Mucosa of descending colon (tissue), 3 donors: Measurements from ENCODE around the gene SLC16A3. TPM values are rescaled to one million over a fixed set of nuclear protein-coding genes. Genes with fewer than 3 reads are reported as not detected.

Source experiments
- ATAC-seq: fragments of 200-7000 bp; cut with Tn5 transposase; one replicate; pipeline ENCODE4 v1.9.1; 2020; ENCODE audit warnings: mild to moderate bottlenecking, moderate library complexity
- DNase-seq, 3 donors: peaks; one replicate each; pipeline ENCODE4 v3.0.0-alpha.2; 2020
- H3K36me3 ChIP-seq: fragments of 200-600 bp; one replicate; pipeline ENCODE4 v1.8.0; 2021; ENCODE audit warnings: low read depth, mild to moderate bottlenecking
- H3K4me1 ChIP-seq: fragments of 200-600 bp; one replicate; pipeline ENCODE4 v1.8.0; 2021; ENCODE audit warnings: low read depth, mild to moderate bottlenecking
- H3K4me3 ChIP-seq: fragments of 200-600 bp; one replicate; pipeline ENCODE4 v1.8.0; 2021; ENCODE audit warnings: mild to moderate bottlenecking
- H3K9me3 ChIP-seq: fragments of 200-600 bp; one replicate; pipeline ENCODE4 v1.8.0; 2021; ENCODE audit warnings: mild to moderate bottlenecking
- CTCF ChIP-seq: fragments of 200-600 bp; IDR thresholded peaks from one replicate; pipeline ENCODE4 v1.8.0; 2022; ENCODE audit warnings: antibody characterized with exemption, mild to moderate bottlenecking
- intact Hi-C, 2 donors: fragments of 100-400 bp; cut with DNase I in 1 of 2; cut with micrococcal nuclease in 1 of 2; formaldehyde crosslinking; loops; one replicate each; pipeline versions ENCODE4 v1.11.0 to v1.11.1; 2022; cut with DNase I, micrococcal nuclease
- total RNA-seq, 3 donors: library from RNA; stranded (reverse); fragmentation: NEBNext Ultra II Directional in 2 of 3; extraction: Animal tissue kit (Norgen Biotek cat#: 25700) in 2 of 3; gene quantifications; one replicate each; pipeline versions ENCODE4 v1.2.1 to v1.2.4, GENCODE V29; 2021 to 2023
- donor health status: DM: no; HTN: no; CAD: no; lungs with moderate emphysema.
- donor health status: DM: no; HTN: no; CAD: no.
- donor health status: DM: no; HTN: yes; CAD: no.

The SLC16A3 gene
- total RNA-seq, 3 donors from 2014 or later: 41.0 to 150 (median 104) TPM

GRCh38 chr17:82239401-82239925 lies 10.6 kb downstream of the SLC16A3 start:
- peaks cover 7% of the 10 kb centered on the region for H3K36me3 ChIP-seq
- H3K4me3 ChIP-seq: no peak overlapping the region
- H3K4me1 ChIP-seq: peaks cover 67% of the 10 kb centered on the region
- DNase-seq: peak in 1 of 3 donors; percentile 49
- no peak for ATAC-seq
- intact Hi-C loops: loop anchor here in 1 of 2 donors (10.0 kb wide), 1 partner anchor 85 kb away; no protein-coding TSS in a partner anchor
- TF ChIP-seq CTCF: no peak
- H3K9me3 ChIP-seq: no peaks in the 10 kb centered on the region

- no peak for ATAC-seq
- Histone ChIP-seq H3K36me3 (peaks cover 7% of the 10 kb centered on the region), H3K4me3 (no peak overlapping the region), H3K4me1 (peaks cover 67% of the 10 kb centered on the region), H3K9me3 (no peaks in the 10 kb centered on the region)
- DNase-seq: peak in 2 of 3 donors; percentile 38 to 57
- intact Hi-C loops: loop anchor here in 1 of 2 donors (10.0 kb wide), 1 partner anchor 85 kb away; no protein-coding TSS in a partner anchor
- TF ChIP-seq CTCF: no peak
These were observed 11.2 kb downstream of the SLC16A3 start for GRCh38 chr17:82239926-82240505.

GRCh38 chr17:82240506-82241182 lies 11.8 kb downstream of the SLC16A3 start:
- H3K36me3 ChIP-seq: peaks cover 7% of the 10 kb centered on the region
- H3K9me3 ChIP-seq: no peaks in the 10 kb centered on the region
- intact Hi-C loops: no loop called here
- H3K4me3 ChIP-seq: no peak overlapping the region
- no peak for TF ChIP-seq CTCF
- peaks cover 63% of the 10 kb centered on the region for H3K4me1 ChIP-seq
- DNase-seq (peak in 1 of 3 donors; percentile 55), ATAC-seq (no peak)

- Histone ChIP-seq H3K36me3 (peaks cover 7% of the 10 kb centered on the region), H3K9me3 (no peaks in the 10 kb centered on the region), H3K4me3 (no peak overlapping the region), H3K4me1 (peaks cover 56% of the 10 kb centered on the region)
- intact Hi-C loops: no loop called here
- DNase-seq (peak; percentile 63 to 86 (median 70)), ATAC-seq (peak; percentile 28)
- no peak for TF ChIP-seq CTCF
These were observed 12.5 kb downstream of the SLC16A3 start for GRCh38 chr17:82241183-82241925.

GRCh38 chr17:82241926-82242697 lies 13.3 kb downstream of the SLC16A3 start:
- Histone ChIP-seq H3K4me3 (no peak overlapping the region), H3K9me3 (no peaks in the 10 kb centered on the region), H3K36me3 (peaks cover 7% of the 10 kb centered on the region), H3K4me1 (peaks cover 52% of the 10 kb centered on the region)
- DNase-seq (peak in 1 of 3 donors; percentile 62), ATAC-seq (peak; percentile 0)
- no peak for TF ChIP-seq CTCF
- intact Hi-C loops: no loop called here
